H9 (cell line): Measurements from ENCODE around the gene GRAMD1B. TPM values are rescaled to one million over a fixed set of nuclear protein-coding genes. Genes with fewer than 3 reads are reported as not detected.

Experiments
- DNase-seq: peaks from one replicate; pipeline ENCODE4 v3.0.0-alpha.2; 2017
- H2AFZ ChIP-seq: one replicate; pipeline ENCODE4 v1.6.1; 2013; ENCODE audit warnings: mild to moderate bottlenecking, low read length, control low read depth, moderate library complexity
- H2AK5ac ChIP-seq: 2 replicates; pipeline ENCODE4 v1.6.1; 2013; ENCODE audit warnings: low read length, control low read depth, mixed read lengths; ENCODE audit not compliant: insufficient read length
- H2BK120ac ChIP-seq: one replicate; pipeline ENCODE4 v1.6.1; 2013; ENCODE audit warnings: low read depth, mild to moderate bottlenecking, low read length, control low read depth, inconsistent platforms; ENCODE audit not compliant: poor library complexity, severe bottlenecking
- H2BK12ac ChIP-seq: 2 replicates; pipeline ENCODE4 v1.6.1; 2013; ENCODE audit warnings: low read length, control low read depth, mixed read lengths, low read depth; ENCODE audit not compliant: insufficient read length
- H2BK15ac ChIP-seq: 2 replicates; pipeline ENCODE4 v1.6.1; 2013; ENCODE audit warnings: low read depth, low read length, control low read depth
- H2BK20ac ChIP-seq: one replicate; pipeline ENCODE4 v1.6.1; 2013; ENCODE audit warnings: low read depth, mild to moderate bottlenecking, low read length, control low read depth, inconsistent platforms; ENCODE audit not compliant: poor library complexity, severe bottlenecking
- H2BK5ac ChIP-seq: 2 replicates; pipeline ENCODE4 v1.6.1; 2013; ENCODE audit warnings: low read length, control low read depth, mixed read lengths; ENCODE audit not compliant: insufficient read length
- H3K14ac ChIP-seq: 2 replicates; pipeline ENCODE4 v1.6.1; 2013; ENCODE audit warnings: low read length, control low read depth; ENCODE audit not compliant: insufficient read depth
- H3K18ac ChIP-seq: 2 replicates; pipeline ENCODE4 v1.6.1; 2013; ENCODE audit warnings: low read depth, mild to moderate bottlenecking, mixed read lengths, low read length, control low read depth; ENCODE audit not compliant: insufficient read length
- H3K23ac ChIP-seq: 2 replicates; pipeline ENCODE4 v1.6.1; 2013; ENCODE audit warnings: low read length, control low read depth, mixed read lengths, low read depth; ENCODE audit not compliant: insufficient read length
- H3K23me2 ChIP-seq: 2 replicates; pipeline ENCODE4 v1.6.1; 2013; ENCODE audit warnings: low read depth, mild to moderate bottlenecking, mixed read lengths, low read length, control low read depth; ENCODE audit not compliant: insufficient read length, poor library complexity, severe bottlenecking
- H3K27ac ChIP-seq: 2 replicates; pipeline ENCODE4 v1.5.1; 2013; ENCODE audit warnings: low read length, control low read depth, mixed read lengths, low read depth; ENCODE audit not compliant: insufficient read length
- H3K27me3 ChIP-seq: 2 replicates; pipeline ENCODE4 v1.6.1; 2013; ENCODE audit warnings: low read length, control low read depth, inconsistent platforms; ENCODE audit not compliant: insufficient read depth
- H3K4ac ChIP-seq: 2 replicates; pipeline ENCODE4 v1.6.1; 2013; ENCODE audit warnings: low read depth, mild to moderate bottlenecking, control low read depth, inconsistent platforms, low read length, moderate library complexity
- H3K4me1 ChIP-seq: 2 replicates; pipeline ENCODE4 v1.6.1; 2013; ENCODE audit warnings: low read length, control low read depth, inconsistent platforms; ENCODE audit not compliant: insufficient read depth
- H3K4me2 ChIP-seq: 2 replicates; pipeline ENCODE4 v1.6.1; 2013; ENCODE audit warnings: low read length, control low read depth, mixed read lengths; ENCODE audit not compliant: insufficient read length, insufficient read depth
- H3K56ac ChIP-seq: 2 replicates; pipeline ENCODE4 v1.6.1; 2013; ENCODE audit warnings: low read depth, mild to moderate bottlenecking, mixed read lengths, low read length, control low read depth; ENCODE audit not compliant: insufficient read length
- H3K79me1 ChIP-seq: 2 replicates; pipeline ENCODE4 v1.6.1; 2013; ENCODE audit warnings: low read depth, mild to moderate bottlenecking, moderate library complexity, low read length, control low read depth, inconsistent platforms; ENCODE audit not compliant: insufficient read depth, poor library complexity, severe bottlenecking
- H3K79me2 ChIP-seq: 2 replicates; pipeline ENCODE4 v1.6.1; 2013; ENCODE audit warnings: low read length, control low read depth, inconsistent platforms; ENCODE audit not compliant: insufficient read depth
- H3K9ac ChIP-seq: 2 replicates; pipeline ENCODE4 v1.6.1; 2013; ENCODE audit warnings: low read length, control low read depth, mixed read lengths; ENCODE audit not compliant: insufficient read length; ENCODE audit errors: extremely low read depth
- H3K9me3 ChIP-seq: one replicate; pipeline ENCODE4 v1.6.1; 2013; ENCODE audit warnings: low read depth, low read length, inconsistent platforms; ENCODE audit not compliant: control insufficient read depth
- H3T11ph ChIP-seq: one replicate; pipeline ENCODE4 v1.6.1; 2013; ENCODE audit warnings: mild to moderate bottlenecking, low read length, control low read depth, inconsistent platforms
- H4K20me1 ChIP-seq: one replicate; pipeline ENCODE4 v1.6.1; 2013; ENCODE audit not compliant: control insufficient read depth, insufficient read length, insufficient read depth
- H4K5ac ChIP-seq: 2 replicates; pipeline ENCODE4 v1.6.1; 2013; ENCODE audit warnings: low read depth, mild to moderate bottlenecking, mixed read lengths, low read length, control low read depth; ENCODE audit not compliant: insufficient read length
- H4K8ac ChIP-seq: replicated peaks from 2 replicates; pipeline ENCODE4 v1.6.1; 2013; ENCODE audit warnings: low read length, control low read depth, mixed read lengths, low read depth; ENCODE audit not compliant: insufficient read length
- H4K91ac ChIP-seq: 2 replicates; pipeline ENCODE4 v1.6.1; 2013; ENCODE audit warnings: low read depth, mild to moderate bottlenecking, moderate library complexity, mixed read lengths, low read length, control low read depth; ENCODE audit not compliant: insufficient read length
- H3K27ac Mint-ChIP-seq, 3 experiments: 2 replicates in 2 of 3; 3 replicates in 1 of 3; pipeline ENCODE4 v1.8.0; 2020 to 2021; ENCODE audit warnings: mixed read lengths in 3 of 3, mild to moderate bottlenecking in 1 of 3, moderate library complexity in 1 of 3
- H3K27me3 Mint-ChIP-seq: 2 replicates; pipeline ENCODE4 v1.8.0; 2021; ENCODE audit warnings: low read depth, mild to moderate bottlenecking, moderate library complexity, mixed read lengths
- H3K36me3 Mint-ChIP-seq, 3 experiments: 2 replicates in 2 of 3; 3 replicates in 1 of 3; pipeline ENCODE4 v1.8.0; 2020 to 2021; ENCODE audit warnings: low read depth in 3 of 3, mixed read lengths in 3 of 3; ENCODE audit not compliant: insufficient read depth in 1 of 3
- H3K4me1 Mint-ChIP-seq, 2 experiments: 2 replicates each; pipeline ENCODE4 v1.8.0; 2020; ENCODE audit warnings: mixed read lengths in 2 of 2
- H3K4me3 Mint-ChIP-seq, 2 experiments: 2 replicates in 1 of 2; 3 replicates in 1 of 2; pipeline ENCODE4 v1.8.0; 2020 to 2021; ENCODE audit warnings: mild to moderate bottlenecking in 2 of 2, mixed read lengths in 2 of 2, moderate library complexity in 1 of 2
- H3K9me3 Mint-ChIP-seq, 2 experiments: 2 replicates in 1 of 2; 3 replicates in 1 of 2; pipeline ENCODE4 v1.8.0; 2020; ENCODE audit warnings: mild to moderate bottlenecking in 2 of 2, mixed read lengths in 2 of 2, moderate library complexity in 1 of 2
- CTCF ChIP-seq: fragments of 200-600 bp; sonication (generic); conservative IDR thresholded peaks from 3 replicates; pipeline ENCODE4 v1.8.0; 2021; ENCODE audit warnings: antibody characterized with exemption, mild to moderate bottlenecking
- WGBS: extraction: QIAGEN DNeasy Blood & Tissue Kit; methylation state at CpG from one replicate; pipeline ENCODE4 v1.1.7; 2013; ENCODE audit warnings: missing lambda C conversion rate, low lambda C conversion rate, mixed read lengths; ENCODE audit not compliant: insufficient read length; ENCODE audit errors: extremely low coverage; 5-methylcytosine and 5-hydroxymethylcytosine counted together
- total RNA-seq: library from RNA; stranded (reverse); gene quantifications from 2 replicates; pipeline ENCODE4 v1.2.1, GENCODE V29; 2021

GRAMD1B gene
- total RNA-seq, 1 experiment from 2014 or later, result 25.9 TPM

GRCh38 chr11:123576501-123576900 lies 146.4 kb downstream of the GRAMD1B start:
- H2BK20ac ChIP-seq, result no peak overlapping the region
- no peak overlapping the region for H3K23ac ChIP-seq
- no peak overlapping the region for H3K9ac ChIP-seq
- H4K91ac ChIP-seq, result no peak overlapping the region
- no peak overlapping the region for H3K4me2 ChIP-seq
- TF ChIP-seq CTCF, result no peak
- no peaks in the 10 kb centered on the region for H3K23me2 ChIP-seq
- H3K27me3 ChIP-seq, result no peaks in the 10 kb centered on the region
- H4K5ac ChIP-seq, result no peak overlapping the region
- H3K79me1 ChIP-seq, result no peaks in the 10 kb centered on the region
- no peak overlapping the region for H3K27ac Mint-ChIP-seq
- WGBS, result no CpG with 5 or more reads among the region's 3 CpGs
- H3K9me3 ChIP-seq, result no peaks in the 10 kb centered on the region
- no peak overlapping the region for H3K18ac ChIP-seq
- DNase-seq, result no peak
- no peak overlapping the region for H3K27ac ChIP-seq
- H3K27me3 Mint-ChIP-seq, result peaks cover 7% of the 10 kb centered on the region
- peaks cover 53 to 58% of the 10 kb centered on the region in 2 experiments for H3K4me1 Mint-ChIP-seq
- no peak overlapping the region for H3K14ac ChIP-seq
- no peak overlapping the region for H2BK15ac ChIP-seq
- H4K8ac ChIP-seq, result no peak overlapping the region
- no peaks in the 10 kb centered on the region for H4K20me1 ChIP-seq
- H2BK12ac ChIP-seq, result no peak overlapping the region
- H3K79me2 ChIP-seq, result no peaks in the 10 kb centered on the region
- no peak overlapping the region for H3K56ac ChIP-seq
- no peak overlapping the region for H2BK5ac ChIP-seq
- no peak overlapping the region for H3K4me3 Mint-ChIP-seq
- peaks cover 0 to 9% (median 0%) of the 10 kb centered on the region in 3 experiments; a peak in 5 of 7 replicates for H3K36me3 Mint-ChIP-seq
- H3K9me3 Mint-ChIP-seq, result no peaks in the 10 kb centered on the region
- no peak overlapping the region for H2BK120ac ChIP-seq
- H3K4me1 ChIP-seq, result 0 out of 2 replicates have a peak, but pooled peaks cover 2% of the 10 kb centered on the region
- no peak overlapping the region for H3K4ac ChIP-seq
- no peak overlapping the region for H3T11ph ChIP-seq
- H2AK5ac ChIP-seq, result no peak overlapping the region
- H2AFZ ChIP-seq, result no peak overlapping the region
